Femur (tissue), 1 donor: ENCODE data around the gene SLCO2B1.
"Not testable (repeated sequence)": the region's sequence is repeated elsewhere in the genome, so short reads cannot be mapped to it uniquely, and the experiment has no call there.

Experiments used
- DNase-seq: peaks from one replicate; pipeline ENCODE4 v3.0.0-alpha.2; 2017

SLCO2B1 gene, protein sequence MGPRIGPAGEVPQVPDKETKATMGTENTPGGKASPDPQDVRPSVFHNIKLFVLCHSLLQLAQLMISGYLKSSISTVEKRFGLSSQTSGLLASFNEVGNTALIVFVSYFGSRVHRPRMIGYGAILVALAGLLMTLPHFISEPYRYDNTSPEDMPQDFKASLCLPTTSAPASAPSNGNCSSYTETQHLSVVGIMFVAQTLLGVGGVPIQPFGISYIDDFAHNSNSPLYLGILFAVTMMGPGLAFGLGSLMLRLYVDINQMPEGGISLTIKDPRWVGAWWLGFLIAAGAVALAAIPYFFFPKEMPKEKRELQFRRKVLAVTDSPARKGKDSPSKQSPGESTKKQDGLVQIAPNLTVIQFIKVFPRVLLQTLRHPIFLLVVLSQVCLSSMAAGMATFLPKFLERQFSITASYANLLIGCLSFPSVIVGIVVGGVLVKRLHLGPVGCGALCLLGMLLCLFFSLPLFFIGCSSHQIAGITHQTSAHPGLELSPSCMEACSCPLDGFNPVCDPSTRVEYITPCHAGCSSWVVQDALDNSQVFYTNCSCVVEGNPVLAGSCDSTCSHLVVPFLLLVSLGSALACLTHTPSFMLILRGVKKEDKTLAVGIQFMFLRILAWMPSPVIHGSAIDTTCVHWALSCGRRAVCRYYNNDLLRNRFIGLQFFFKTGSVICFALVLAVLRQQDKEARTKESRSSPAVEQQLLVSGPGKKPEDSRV

DNA sequence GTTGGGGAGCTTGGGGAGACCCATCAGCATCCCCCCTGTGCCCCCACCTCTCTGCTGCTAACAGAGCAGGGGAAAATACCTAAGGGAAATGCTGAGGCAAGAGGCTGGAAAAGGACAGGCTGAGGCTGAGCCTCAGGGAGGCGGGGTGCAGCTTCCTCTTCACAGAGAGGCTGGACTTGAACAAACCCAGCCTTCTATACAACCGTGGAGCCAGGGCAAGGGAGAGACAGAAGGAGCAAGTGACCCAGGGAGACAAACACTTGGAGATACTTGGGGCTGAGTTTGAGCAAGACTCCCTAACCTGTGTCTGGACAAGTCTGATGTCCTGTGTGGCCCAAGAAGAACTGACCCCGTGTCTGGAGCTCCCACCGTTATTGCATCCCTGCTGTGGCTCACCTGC lies at the start of gene SLCO2B1:
SLCO2B1 (plus strand) TSS at position 229 of the 400 bp plus-strand sequence. CDS start 275 bp downstream, outside the sequence.
- DNase-seq: no peak

DNA sequence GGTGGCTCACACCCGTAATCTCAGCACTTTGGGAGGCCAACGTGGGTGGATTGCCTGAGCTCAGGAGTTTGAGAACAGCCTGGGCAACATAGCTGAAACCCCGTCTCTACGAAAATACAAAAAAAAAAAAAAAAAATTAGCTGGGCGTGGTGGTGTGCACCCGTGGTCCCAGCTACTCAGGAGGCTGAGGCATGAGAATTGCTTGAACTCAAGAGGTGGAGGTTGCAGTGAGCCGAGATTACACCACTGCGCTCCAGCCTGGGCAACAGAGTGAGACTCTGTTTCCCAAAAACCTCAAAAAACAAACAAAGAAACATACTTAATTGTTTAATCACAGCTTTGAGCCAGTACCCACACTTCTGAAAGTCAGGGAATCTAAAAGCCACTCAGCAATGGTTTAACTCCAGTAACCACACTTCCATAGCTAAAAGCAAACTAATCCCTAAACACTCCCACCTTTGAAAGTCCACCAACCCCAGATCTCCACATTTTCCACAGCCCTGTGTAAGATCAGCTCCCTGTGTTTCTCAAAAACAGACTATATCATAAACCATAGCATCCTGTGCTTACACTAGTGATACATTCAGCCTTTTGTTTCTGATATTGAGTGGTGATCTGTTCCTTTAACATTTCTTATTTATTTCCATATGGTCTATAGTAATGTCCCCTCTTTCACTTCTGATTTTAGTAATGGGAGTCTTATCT lies 49.3 kb upstream of the SLCO2B1 start:
- DNase-seq: no peak

DNA sequence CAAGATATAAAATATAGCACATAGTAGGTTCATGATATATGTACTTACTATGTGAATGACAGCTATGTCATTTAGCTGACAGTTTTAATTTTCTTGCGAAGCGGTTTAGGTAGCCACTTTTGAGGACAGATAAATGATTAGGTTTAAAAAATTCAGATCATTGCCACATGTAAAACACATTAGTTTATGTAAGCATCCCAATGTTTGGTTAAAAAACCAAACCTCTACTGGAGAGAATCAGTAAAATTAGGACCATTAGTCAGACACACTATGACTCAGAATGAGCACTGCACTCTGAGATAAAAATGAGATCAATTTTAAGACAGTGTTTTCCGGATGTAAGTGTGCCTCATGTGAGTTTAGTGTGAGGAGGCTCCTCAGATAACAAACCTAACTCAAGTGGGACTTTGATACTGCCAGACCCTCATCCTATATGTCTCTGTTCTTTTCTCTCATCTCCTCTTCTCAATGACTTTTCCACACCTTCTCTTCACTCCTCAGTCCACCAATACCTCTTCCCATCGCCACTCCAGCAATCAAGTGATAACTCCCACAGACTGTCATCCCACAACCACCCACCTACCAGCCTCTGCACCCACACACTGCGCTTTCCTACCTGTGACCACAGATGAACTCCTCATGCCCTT lies 47.4 kb upstream of the SLCO2B1 start:
- DNase-seq: no peak

DNA sequence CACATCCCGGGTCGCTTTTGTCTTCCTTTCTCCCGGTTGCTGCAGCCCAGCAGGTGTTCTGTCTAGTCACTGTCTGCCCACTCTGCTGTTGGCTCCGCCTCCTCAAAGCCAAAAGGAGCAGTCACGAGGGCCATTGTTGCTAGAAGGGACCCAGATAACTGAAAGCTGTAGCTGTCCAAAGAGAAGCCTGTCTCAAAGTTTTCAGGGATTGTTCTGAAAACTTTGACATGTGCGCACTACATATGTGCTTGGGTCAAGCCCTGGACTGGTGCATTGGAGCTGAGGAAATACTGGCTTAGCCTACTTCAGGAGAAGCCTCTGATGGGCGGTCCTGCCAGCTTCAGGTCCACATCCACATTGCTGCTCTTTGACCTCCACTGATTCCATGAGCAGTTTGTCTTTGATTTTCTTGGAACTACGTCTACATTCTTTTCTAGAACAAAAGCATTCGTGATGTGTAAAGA lies 45.4 kb upstream of the SLCO2B1 start:
- DNase-seq: no peak

DNA sequence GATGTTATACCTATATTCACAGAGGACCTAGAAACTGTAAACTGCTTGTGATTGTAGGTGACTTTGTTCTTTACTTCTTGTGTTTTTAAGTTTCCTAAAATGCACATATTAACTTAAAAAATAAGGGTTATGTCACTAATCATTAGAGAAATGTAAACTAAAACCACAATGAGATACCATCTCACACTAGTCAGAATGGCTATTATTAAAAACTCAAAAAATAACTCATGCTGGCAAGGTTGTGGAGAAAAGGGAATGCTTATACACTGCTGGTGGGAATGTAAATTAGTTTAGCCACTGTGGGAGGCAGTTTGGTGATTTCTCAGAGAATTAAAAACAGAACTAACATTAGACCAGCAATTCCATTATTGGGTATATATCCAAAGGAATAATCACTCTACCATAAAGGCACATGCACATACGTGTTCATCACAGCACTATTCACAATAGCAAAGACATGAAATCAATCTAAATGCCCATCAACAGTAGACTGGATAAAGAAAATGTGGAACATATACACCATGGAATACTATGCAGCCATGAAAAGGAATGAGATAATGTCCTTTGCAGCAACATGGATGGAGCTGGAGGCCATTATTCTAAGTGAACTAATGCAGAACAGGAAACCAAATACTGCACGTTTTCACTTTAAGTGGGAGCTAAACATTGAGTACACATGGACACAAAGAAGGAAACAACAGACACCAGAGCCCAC lies 44.8 kb upstream of the SLCO2B1 start:
- not testable (repeated sequence) for DNase-seq

DNA sequence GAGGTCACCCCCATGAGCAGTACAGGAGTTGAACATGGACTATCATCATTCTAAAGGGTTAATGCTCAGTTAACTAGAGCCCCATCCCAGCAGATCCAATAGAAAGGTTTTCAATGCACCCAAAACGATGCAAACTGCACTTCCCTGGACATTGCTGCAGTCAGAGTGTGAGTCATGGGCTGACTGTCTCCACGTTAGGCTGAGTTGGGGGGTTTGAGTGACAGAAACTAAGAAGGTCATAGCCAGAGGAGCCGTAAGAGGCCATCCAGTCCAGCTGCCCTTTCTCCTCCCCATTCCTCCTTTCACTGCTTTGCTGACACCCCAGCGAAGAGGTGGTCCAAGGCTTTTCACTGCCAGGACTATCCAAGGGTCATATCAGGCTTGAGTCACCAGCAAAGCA lies 43.7 kb upstream of the SLCO2B1 start:
- no peak for DNase-seq

DNA sequence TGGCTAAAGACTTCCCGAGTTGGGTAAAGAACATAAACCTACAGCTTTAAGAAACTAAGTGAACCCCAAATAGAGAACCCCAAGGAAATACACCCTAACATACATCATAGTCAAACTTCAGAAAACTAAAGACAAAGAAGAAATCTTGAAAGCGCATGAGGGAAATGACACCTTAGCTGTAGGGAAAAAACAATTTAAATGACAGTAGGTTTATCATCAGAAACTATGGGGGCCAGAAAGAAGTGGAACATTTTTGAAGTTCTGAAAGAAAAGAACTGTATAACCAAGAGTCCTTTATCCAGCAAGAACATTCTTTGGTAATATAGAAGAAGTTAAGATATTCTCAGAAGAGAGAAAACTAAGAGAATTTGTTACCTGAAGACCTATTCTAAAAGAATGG lies 38.7 kb upstream of the SLCO2B1 start:
- DNase-seq: no peak

DNA sequence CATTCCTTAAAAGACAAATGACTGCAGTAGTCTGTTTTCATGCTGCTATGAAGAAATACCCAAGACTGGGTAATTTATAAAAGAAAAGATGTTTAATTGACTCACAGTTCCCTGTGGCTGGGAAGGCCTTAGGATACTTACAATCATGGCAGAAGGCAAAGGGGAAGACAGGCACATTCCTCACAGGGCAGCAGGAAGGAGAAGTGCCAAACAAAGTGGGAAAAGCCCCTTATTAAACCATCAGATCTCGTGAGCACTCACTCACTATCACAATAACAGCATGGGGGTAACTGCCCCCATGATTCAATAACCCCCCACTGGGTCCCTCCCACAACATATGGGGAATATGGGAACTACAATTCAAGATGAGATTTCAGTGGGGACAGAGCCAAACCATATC lies 37.9 kb upstream of the SLCO2B1 start:
- DNase-seq: no peak

DNA sequence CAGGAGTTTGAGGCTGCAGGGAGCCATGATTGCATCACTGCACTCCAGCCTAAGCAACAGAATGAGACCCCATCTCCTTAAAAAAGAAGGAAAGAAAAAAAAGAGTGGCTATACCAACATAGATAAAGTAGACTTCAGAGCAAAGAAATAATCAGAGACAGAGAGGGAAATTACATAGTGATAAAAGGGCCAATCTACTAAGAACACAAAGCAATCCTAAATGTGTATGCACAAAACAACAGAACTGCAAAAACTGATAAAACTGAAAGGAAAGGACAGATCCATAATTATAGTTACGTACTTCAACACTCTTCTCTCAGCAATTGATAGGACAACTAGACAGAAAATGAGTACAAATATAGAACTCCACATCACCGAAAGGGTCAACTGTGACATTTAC lies 36.4 kb upstream of the SLCO2B1 start:
- no peak for DNase-seq

DNA sequence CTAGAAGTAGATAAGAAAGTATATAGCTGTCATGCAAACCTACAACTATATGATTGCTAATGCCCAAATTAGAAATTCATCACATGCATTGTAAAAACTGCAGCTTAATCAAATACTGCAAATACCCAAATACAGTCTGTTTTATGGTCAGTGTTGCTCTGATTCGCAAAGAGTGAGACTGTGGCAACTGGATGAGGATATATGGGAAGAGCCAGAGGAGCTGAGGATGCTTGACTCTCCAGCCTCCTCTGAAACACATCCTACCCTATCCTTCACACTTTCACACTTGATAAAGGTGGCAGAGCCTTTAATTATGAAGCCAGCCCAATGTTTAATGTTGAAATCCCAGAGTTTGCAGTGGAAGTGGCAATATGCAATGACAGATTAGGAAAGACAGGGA lies 32.3 kb upstream of the SLCO2B1 start:
- no peak for DNase-seq

DNA sequence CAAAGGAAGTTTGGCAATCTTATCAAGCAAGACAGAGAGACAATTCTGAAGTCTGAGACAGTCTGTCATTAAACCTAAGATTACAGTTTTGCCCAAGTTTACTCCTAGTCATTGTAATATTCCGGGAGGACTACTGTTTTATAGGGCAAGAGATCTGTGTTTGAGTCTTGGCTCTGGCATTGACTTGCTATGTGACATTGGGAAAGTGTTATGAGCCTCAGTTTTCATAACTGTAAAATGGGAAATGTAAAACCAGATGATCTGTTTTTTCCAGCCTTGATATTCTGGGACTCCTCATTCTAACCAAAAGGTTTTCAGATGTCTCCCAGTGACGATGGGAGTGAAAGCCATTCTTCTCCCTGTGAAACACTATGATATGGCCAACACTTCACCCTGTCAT lies 24.3 kb upstream of the SLCO2B1 start:
- DNase-seq: no peak

DNA sequence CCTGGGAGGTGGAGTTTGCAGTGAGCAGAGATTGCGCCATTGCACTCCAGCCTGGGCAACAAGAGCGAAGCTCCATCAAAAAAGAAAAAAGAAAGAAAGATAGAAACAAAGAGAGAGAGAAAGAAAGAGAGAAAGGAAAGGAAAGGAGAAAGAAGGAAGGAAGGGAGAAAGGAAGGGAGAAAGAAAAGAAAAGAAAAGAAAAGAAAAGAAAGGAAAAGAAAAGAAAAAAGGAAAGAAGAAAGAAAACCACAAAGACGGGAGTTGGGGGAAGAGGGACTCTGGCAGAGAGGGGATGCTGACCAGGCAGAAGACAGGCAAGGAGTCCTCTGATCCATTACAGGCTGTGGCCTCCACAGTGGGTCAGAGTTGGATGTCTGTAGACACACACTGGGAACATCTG lies 18.8 kb upstream of the SLCO2B1 start:
- DNase-seq: no peak

DNA sequence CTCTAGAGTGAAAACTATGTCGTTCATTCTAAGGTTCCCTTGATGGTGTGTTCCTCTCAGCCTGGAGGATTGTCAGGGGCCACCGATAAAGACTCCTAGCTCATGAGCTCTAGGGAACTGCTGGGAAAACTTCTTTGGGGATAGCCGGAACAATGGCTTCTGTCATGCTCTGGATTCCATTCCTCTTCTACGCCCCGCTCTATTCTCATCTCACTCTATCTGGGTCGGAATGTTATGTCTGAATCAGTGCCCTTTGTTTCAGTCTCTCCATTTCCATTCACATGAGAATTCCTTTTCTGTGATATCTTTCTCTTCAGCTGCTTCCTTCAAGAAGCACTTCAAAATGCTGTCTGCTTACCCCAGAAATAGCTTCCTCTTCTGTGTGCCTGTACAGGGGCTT lies 16.9 kb upstream of the SLCO2B1 start:
- no peak for DNase-seq

DNA sequence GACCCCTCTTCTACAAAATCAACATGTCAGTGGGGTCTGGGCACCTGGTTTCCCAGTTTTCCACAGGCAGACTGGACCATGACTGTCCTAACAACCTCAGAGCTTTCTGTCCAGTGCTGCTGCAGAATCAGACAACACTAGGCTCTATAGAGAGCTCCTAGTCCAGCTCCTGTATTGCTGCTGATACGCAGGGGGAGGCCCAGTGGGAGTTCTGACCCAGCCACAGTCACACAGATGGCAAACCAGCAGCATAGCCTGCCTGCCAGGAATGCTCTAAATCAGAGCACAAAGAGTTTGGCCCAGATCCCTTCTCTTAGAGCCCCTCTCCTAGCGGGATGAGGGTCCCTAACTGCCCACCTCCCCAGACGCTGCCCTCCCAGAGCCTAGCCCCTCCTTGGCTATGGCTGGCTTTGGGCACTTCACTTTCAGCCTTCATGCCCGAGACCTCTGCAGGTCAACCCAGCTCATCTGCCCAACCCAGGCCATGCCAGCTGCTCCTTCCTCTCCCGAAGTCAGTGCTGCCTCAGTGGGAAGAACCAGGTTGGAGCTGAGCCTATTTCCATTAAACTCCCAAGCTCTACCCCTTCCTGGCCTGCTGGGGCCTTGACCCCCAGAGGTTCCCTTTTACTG lies 15.8 kb upstream of the SLCO2B1 start:
- DNase-seq: no peak

DNA sequence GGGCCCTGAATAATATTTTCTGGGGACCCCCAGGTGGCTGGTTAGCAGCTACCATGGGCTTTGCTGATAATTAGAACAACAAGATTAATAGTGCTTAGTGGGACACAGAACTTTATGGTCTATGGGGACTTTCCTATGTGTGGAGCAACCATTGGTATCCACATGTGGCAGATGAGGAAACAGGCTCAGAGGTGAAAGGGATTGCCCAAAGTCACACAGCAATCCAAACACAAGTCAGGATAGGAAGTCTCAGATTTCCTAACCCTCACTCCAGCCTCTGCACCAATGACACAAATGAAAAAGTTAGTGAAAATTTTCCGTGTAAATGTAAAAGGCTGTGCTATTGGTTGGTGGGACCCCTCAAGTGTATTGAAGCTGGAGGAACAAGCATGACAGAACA lies 15.3 kb upstream of the SLCO2B1 start:
- DNase-seq: no peak

DNA sequence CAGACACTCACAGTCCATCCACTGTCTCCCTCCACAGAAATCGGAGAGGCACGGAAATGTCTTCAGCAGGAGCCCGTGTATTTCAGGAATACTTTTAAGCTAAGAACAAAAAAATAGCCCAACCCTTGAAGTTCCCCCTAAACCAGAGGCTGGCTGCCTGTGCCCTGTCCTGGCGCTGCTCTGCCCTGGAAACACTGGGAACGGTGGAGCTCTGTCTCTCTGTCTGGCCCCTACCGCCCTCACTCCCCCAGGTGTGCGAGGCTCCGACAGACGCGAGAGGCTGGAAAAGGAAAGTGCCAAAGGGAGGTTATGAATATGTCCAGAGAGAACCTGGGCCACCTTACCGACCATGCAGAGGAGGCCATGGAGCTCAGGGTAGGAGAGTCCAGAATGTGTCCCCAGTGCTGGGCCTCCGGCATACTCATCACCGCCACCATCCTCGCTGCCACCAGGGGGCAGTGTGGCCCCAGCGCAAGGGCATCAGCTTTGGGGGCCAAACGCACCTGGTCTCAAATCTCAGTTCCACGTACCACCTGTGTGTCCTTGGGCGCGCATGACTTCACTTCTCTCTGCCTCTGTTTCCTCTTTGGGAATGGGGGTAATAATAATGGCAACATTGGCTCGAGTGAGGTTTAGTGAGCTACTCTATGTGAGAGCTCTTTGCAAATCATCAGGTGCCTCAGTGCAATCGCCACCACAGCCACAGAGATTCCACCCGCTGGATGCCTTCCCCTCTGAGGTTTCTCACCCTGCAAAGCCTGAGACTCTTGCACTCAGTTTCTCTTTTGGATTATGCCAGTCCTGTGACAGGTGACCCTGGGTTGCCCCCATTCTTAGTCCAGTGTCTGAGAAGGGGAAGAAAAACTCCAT lies 10.4 kb upstream of the SLCO2B1 start:
- peak; percentile 56 for DNase-seq

DNA sequence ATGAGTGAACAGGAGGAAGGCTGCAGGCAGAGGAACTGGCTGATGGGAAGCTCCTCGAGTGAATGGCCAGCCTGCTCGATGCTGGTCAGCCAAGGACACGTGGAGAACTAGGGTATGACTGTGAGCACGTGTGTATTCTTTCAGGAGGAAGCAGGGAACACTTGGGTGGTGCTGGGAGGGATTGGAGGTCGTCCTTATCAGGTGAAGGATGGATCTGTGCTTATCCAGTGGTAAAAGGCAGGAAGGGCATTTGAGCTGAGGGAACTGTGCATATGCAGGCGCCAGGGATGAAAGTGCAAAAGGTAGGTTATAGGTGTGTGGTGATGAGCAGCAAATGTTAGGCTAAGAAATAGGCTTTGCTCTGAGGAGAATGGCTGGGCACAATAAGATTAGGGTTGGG lies 9.7 kb upstream of the SLCO2B1 start:
- DNase-seq: no peak

DNA sequence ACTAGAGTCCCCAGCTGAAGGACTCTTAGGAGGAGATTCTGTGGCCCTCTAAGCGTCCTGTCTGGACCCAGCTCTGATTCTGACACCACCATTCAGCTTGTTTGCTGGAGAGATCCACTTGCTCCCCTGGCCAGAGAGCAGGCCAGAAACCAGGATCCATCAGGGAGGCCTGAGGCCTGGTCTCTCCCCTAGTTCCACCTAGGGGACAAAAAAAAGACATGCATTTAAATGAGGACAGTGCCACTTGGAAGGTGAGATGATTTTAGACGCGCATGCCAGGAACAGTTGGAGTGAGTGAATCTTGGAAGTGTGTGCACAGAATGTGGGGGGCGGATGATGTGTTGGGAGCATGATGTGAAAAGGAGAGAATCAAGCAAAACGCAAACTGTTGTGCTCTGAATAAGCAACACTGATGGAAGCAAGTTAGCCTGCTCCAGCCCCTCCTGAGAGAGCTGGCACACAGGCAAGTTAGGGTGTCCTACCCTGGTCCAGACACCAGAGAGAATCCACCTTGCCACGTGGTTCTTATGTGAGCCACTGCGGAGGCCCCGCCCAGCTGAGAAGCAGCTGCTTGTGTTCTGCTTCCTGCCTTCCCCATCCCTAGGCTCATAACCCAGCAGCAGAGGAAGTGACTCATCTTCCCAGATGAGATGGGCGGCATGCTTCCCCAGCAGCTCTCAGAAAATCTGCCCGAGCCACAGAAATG lies 8.0 kb upstream of the SLCO2B1 start:
- DNase-seq: peak; percentile 76

DNA sequence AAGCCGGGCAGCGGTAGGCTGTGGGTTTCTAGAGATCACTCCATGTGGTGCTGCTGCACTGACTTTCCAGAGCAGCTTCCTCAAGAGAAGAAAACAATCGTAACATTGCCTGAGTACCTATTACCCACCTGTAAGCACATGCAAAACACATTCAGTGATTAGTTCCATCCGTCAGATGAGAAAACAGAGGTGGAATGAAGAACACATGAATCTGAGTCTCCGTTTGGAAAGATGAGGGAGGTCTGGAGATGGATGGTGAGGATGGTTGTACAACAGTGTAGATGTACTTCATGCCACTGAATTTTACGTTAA lies 7.5 kb upstream of the SLCO2B1 start:
- DNase-seq: no peak

DNA sequence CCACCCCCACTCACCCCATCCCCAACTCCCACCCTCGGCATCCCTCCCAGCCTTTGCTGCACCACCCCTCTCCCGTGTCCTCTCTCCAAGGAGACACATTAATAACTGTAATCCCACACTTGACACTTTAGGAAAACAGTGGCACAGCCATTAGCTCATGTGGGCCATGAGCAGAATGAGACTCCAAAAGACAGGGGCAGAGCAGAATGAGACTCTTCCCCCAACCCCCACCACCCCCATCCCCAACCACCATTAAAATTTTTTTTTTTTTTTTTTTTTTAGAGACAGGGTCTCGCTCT lies 6.2 kb upstream of the SLCO2B1 start:
- DNase-seq: no peak
